ENCODE measurements around the gene LRRC55. TPM values are rescaled to one million over a fixed set of nuclear protein-coding genes. Genes with fewer than 3 reads are reported as not detected.

LRRC55 gene
- total and polyA plus RNA-seq, 2 donors (not counting 3 experiments of a cell fraction or from before 2014, with no cell fraction given): not detected

- FAIRE-seq: no peak
- CTCF ChIA-PET: interaction anchor here (1.0 to 3.3 kb wide), 3 partner anchors 17 to 75 kb away, joined by 3 to 23 read pairs (median 5); no protein-coding TSS in a partner anchor
- dilution Hi-C loops (cut with MboI; ENCODE audit: extremely low pct_ligation_motif_present, low sequenced_read_pairs): no loop called here
These were observed 32.3 kb downstream of the LRRC55 start for GRCh38 chr11:57214098-57214417.

More at GRCh38 chr11:57214098-57214417, 32.3 kb downstream of the LRRC55 start:
- H3K27ac ChIP-seq (ENCODE audit: insufficient read depth, low read depth, low read length): no peak overlapping the region
- H3K4me2 ChIP-seq (ENCODE audit: insufficient read depth, low read length): peak overlapping the region; percentile 59
- H3K9me3 ChIP-seq (replicated peaks; ENCODE audit: control insufficient read depth, insufficient read depth, low read length): no peaks in the 10 kb centered on the region
- no peaks in the 10 kb centered on the region for H3K79me2 ChIP-seq (ENCODE audit: control insufficient read depth, insufficient read depth, low read length)
- H3K9ac ChIP-seq (replicated peaks; ENCODE audit: extremely low read depth, insufficient read depth, low read length): no peak overlapping the region
- no peak for TF ChIP-seq POLR2A (IDR thresholded peaks at IDR 0.05; ENCODE audit: low read depth, low read length)
- TF ChIP-seq MAX (IDR thresholded peaks at IDR 0.05; ENCODE audit: insufficient read depth, insufficient read length): no peak
- no peak for TF ChIP-seq GATA2 (IDR thresholded peaks at IDR 0.05; ENCODE audit: insufficient read depth, insufficient read length, low read depth, low read length)
- TF ChIP-seq MYC (IDR thresholded peaks at IDR 0.05; ENCODE audit: low read depth, low read length): no peak
- TF ChIP-seq EZH2 (IDR thresholded peaks at IDR 0.05; ENCODE audit: borderline replicate concordance, low read depth, low read length, severe bottlenecking): no peak
- no peak for TF ChIP-seq POLR2AphosphoS5 (IDR thresholded peaks at IDR 0.05; ENCODE audit: insufficient read depth, low read depth, low read length)
- TF ChIP-seq CTCF (IDR thresholded peaks at IDR 0.05; ENCODE audit: extremely low read depth in 1 of 2, insufficient read depth in 1 of 2, low read depth in 1 of 2, low read length in 2 of 2): no peak
- TF ChIP-seq FOS (IDR thresholded peaks at IDR 0.05; ENCODE audit: borderline replicate concordance, insufficient read depth, low read length): no peak
- TF ChIP-seq JUN (IDR thresholded peaks at IDR 0.05; ENCODE audit: borderline replicate concordance, insufficient read depth, insufficient read length, low read depth): no peak
- no peaks in the 10 kb centered on the region for H3K27me3 ChIP-seq (ENCODE audit: control insufficient read depth in 2 of 2, insufficient read depth in 2 of 2, low read length in 2 of 2)
- no peak overlapping the region for H3K4me3 ChIP-seq (replicated peaks in 1 of 3; ENCODE audit: insufficient read depth in 1 of 3, low read depth in 1 of 3, low read length in 3 of 3)
- BruUV-seq (replicated peaks): TSS peak; percentile 14
- no peak for DNase-seq (ENCODE audit: low read depth, low spot score)
- H4K20me1 ChIP-seq (replicated peaks; ENCODE audit: control insufficient read depth, extremely low read depth, insufficient read depth, low read length): no peaks in the 10 kb centered on the region
- POLR2A ChIA-PET: interaction anchor here (0.7 kb wide), 1 partner anchor 35 kb away, joined by 8 read pairs; no protein-coding TSS in a partner anchor
- peak overlapping the region; percentile 80 for H2AFZ ChIP-seq (ENCODE audit: low read depth, low read length)
- H3K9me1 ChIP-seq (replicated peaks; ENCODE audit: control insufficient read depth, extremely low read depth, insufficient read depth, low read length): no peaks in the 10 kb centered on the region
- intact Hi-C loops (cut with micrococcal nuclease): no loop called here
- no peaks in the 10 kb centered on the region for H3K36me3 ChIP-seq (ENCODE audit: control insufficient read depth in 2 of 2, extremely low read depth in 1 of 2, insufficient read depth in 2 of 2, low read length in 2 of 2)
- H3K4me1 ChIP-seq (ENCODE audit: control insufficient read depth, extremely low read depth, insufficient read depth, low read length): peaks cover 16% of the 10 kb centered on the region

All from endothelial cell of umbilical vein (primary cell).